ENCODE measurements around the gene KCNQ1. TPM values are rescaled to one million over a fixed set of nuclear protein-coding genes. Genes with fewer than 3 reads are reported as not detected.

Gene KCNQ1
- total RNA-seq, 4 donors from 2014 or later, result 0.89 to 2.2 (median 1.3) TPM

- DNase-seq (ENCODE audit: low spot score in 2 of 2), result peak in 1 of 2 donors; percentile 43
- 79% methylated on average over 8 of the region's 12 CpGs for WGBS
- Histone ChIP-seq H3K27me3 (no peaks in the 10 kb centered on the region), H3K27ac (no peak overlapping the region), H3K4me3 (no peak overlapping the region), H3K36me3 (no peaks in the 10 kb centered on the region), H3K9me3 (no peaks in the 10 kb centered on the region), H3K4me1 (peaks cover 9% of the 10 kb centered on the region)
- TF ChIP-seq POLR2A (IDR thresholded peaks at IDR 0.05), result no peak
- no peak for TF ChIP-seq POLR2AphosphoS5 (IDR thresholded peaks at IDR 0.05)
- TF ChIP-seq EP300 (IDR thresholded peaks at IDR 0.05), result no peak
- no peak for TF ChIP-seq CTCF (IDR thresholded peaks at IDR 0.05)
Measured at GRCh38 chr11:2507945-2508749, 63.3 kb downstream of the KCNQ1 start.

- peaks cover 9% of the 10 kb centered on the region for H3K4me1 ChIP-seq
- H3K9me3 ChIP-seq, result no peaks in the 10 kb centered on the region
- no peak for DNase-seq (ENCODE audit: low spot score in 2 of 2)
- WGBS, result 51% methylated on average over 2 of the region's 2 CpGs
- no peaks in the 10 kb centered on the region for H3K27me3 ChIP-seq
- H3K36me3 ChIP-seq, result no peaks in the 10 kb centered on the region
- no peak overlapping the region for H3K4me3 ChIP-seq
- no peak for TF ChIP-seq EP300 (IDR thresholded peaks at IDR 0.05)
- TF ChIP-seq POLR2A (IDR thresholded peaks at IDR 0.05), result no peak
- no peak for TF ChIP-seq POLR2AphosphoS5 (IDR thresholded peaks at IDR 0.05)
- no peak for TF ChIP-seq CTCF (IDR thresholded peaks at IDR 0.05)
- H3K27ac ChIP-seq, result no peak overlapping the region
Measured at GRCh38 chr11:2508793-2509192, 64.0 kb downstream of the KCNQ1 start.

GRCh38 chr11:2509481-2510001, 64.7 kb downstream of the KCNQ1 start:
- Histone ChIP-seq H3K27ac (no peak overlapping the region), H3K9me3 (no peaks in the 10 kb centered on the region), H3K4me1 (peaks cover 9% of the 10 kb centered on the region), H3K4me3 (no peak overlapping the region), H3K36me3 (no peaks in the 10 kb centered on the region), H3K27me3 (no peaks in the 10 kb centered on the region)
- peak in 1 of 2 donors; percentile 62 for DNase-seq (ENCODE audit: low spot score in 2 of 2)
- no peak for TF ChIP-seq POLR2AphosphoS5 (IDR thresholded peaks at IDR 0.05)
- 84% methylated on average over 16 of the region's 16 CpGs for WGBS

- peaks cover 9% of the 10 kb centered on the region for H3K4me1 ChIP-seq
- TF ChIP-seq POLR2A (IDR thresholded peaks at IDR 0.05) (no peak), POLR2AphosphoS5 (IDR thresholded peaks at IDR 0.05) (no peak), CTCF (IDR thresholded peaks at IDR 0.05) (no peak), EP300 (IDR thresholded peaks at IDR 0.05) (no peak)
- no peak overlapping the region for H3K4me3 ChIP-seq
- DNase-seq (ENCODE audit: low spot score in 2 of 2), result peak in 1 of 2 donors; percentile 50
- no peaks in the 10 kb centered on the region for H3K27me3 ChIP-seq
- no peaks in the 10 kb centered on the region for H3K9me3 ChIP-seq
- no peaks in the 10 kb centered on the region for H3K36me3 ChIP-seq
- 53% methylated on average over 16 of the region's 16 CpGs for WGBS
- H3K27ac ChIP-seq, result peak overlapping the region; percentile 14
Measured at GRCh38 chr11:2510626-2511402, 66.0 kb downstream of the KCNQ1 start.

- peak; percentile 55 to 78 for DNase-seq (ENCODE audit: low spot score in 2 of 2)
- Histone ChIP-seq H3K27me3 (no peaks in the 10 kb centered on the region), H3K4me3 (no peak overlapping the region), H3K9me3 (no peaks in the 10 kb centered on the region), H3K27ac (peak overlapping the region; percentile 14), H3K4me1 (peaks cover 9% of the 10 kb centered on the region), H3K36me3 (no peaks in the 10 kb centered on the region)
- WGBS, result 83% methylated on average over 14 of the region's 27 CpGs
- TF ChIP-seq POLR2A (IDR thresholded peaks at IDR 0.05) (no peak), CTCF (IDR thresholded peaks at IDR 0.05) (no peak), POLR2AphosphoS5 (IDR thresholded peaks at IDR 0.05) (no peak), EP300 (IDR thresholded peaks at IDR 0.05) (no peak)
Measured at GRCh38 chr11:2511421-2512369, 66.9 kb downstream of the KCNQ1 start.
